HG02885 (cell line): ENCODE data around the gene SMARCA4.
"Not testable (repeated sequence)": the region's sequence is repeated elsewhere in the genome, so short reads cannot be mapped to it uniquely, and the experiment has no call there.

Experiments
- ATAC-seq: cut with Tn5 transposase; IDR thresholded peaks from one replicate; pipeline ENCODE4 v1.9.1; 2021; ENCODE audit warnings: mild to moderate bottlenecking; ENCODE audit not compliant: unreplicated experiment, poor library complexity

Gene SMARCA4

DNA sequence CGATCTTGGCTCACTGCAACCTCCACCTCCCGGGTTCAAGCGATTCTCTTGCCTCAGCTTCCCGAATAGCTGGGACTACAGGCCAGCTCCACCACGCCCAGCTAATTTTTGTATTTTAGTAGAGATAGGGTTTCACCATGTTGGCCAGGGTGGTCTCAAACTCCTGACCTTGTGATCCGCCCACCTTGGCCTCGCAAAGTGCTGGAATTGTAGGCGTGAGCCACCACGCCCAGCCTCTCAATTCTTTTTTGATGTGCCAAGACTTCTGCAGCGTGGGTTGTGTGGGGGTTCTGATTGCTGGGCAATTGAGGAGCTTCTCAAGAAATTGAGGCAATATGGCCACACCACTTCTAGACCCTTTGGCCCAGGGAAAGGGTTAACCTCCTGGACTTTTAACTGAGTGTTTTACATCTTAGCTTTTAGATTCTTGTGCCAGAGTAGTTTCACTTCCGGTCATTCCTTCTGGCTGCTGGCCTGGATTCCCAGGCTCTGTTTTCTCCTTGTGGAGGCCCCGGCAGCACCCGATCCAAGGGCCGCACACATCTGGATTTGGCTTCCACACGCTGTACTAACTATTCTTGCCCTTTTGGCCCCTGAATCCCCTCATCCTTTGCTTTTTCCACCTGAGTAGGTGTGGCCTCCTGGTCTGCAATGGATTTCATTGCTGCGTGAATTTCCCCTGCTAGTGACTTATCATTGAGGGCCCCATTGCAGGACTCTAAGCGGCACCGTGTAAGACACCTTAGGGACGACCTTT is 14.7 kb downstream of the SMARCA4 start:
- ATAC-seq: no peak

DNA sequence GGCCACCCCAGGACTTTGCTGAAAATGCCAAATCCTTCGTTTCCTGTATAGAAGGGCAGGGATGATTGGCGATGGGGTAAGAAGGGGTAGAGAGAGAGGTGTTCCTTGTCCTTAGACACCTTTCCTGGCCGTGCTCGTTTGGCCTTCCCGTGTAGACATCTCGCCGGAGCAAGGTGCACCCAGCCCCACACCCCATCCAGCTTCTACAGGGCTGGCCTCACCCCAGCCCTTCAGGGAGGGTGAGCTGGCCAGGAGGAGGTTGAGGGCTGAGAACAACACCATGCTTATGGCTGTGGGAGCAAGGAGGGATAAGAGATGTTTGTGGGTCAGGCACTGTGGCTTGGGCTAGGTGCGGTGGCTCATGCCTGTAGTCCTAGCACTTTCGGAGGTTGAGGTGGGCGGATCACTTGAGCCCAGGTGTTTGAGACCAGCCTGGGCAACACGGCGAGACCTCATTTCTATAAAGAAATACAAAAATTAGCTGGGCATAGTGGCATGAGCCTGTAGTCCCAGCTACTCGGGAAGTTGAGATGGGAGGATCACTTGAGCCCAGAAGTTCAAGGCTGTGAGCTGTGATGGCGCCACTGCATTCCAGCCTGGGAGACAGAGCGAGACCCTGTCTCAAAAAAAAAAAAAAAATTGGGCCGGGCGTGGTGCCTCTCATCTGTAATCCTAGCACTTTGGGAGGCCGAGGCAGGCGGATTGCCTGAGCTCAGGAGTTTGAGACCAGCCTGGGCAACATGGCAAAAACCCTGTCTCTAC is 15.5 kb downstream of the SMARCA4 start:
- no peak for ATAC-seq

DNA sequence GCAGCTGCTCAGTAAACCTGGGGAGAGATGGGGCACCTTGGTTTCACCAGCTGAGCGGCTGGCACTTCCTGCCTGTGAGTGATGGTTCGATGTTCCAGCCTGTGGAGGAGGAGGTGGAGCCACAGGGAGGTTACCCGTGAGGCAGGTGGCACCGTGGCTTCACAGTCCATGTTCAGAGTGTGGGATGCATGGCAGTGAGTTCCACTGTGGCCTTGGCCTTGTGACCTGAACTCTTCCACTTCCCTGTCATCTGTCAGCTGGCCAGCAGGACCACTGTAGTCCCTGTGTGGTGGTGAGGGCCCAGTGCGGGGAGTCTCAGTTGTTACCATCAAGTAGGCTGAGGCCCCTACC is 16.9 kb downstream of the SMARCA4 start:
- no peak for ATAC-seq

DNA sequence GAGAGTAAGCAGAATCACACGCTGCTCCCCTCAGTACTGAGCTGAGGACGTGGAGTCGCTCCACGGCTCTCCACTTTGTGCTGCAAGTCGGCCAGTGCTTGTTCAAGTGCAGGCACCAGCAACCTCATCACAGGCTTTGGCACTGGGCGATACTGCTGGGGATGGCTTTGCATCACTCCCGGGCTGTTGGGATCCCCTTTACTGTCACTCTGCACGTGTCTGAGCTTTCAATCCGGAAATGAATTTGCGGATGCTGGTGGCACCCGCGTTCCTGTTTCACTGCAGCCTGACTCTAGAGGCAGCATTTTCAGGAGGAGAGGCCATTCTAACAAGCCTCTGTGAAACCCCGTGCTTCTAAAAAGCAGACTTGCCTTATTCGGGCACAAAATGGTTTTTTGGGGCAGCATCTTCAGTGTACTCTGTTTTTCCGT is 19.1 kb downstream of the SMARCA4 start:
- no peak for ATAC-seq

DNA sequence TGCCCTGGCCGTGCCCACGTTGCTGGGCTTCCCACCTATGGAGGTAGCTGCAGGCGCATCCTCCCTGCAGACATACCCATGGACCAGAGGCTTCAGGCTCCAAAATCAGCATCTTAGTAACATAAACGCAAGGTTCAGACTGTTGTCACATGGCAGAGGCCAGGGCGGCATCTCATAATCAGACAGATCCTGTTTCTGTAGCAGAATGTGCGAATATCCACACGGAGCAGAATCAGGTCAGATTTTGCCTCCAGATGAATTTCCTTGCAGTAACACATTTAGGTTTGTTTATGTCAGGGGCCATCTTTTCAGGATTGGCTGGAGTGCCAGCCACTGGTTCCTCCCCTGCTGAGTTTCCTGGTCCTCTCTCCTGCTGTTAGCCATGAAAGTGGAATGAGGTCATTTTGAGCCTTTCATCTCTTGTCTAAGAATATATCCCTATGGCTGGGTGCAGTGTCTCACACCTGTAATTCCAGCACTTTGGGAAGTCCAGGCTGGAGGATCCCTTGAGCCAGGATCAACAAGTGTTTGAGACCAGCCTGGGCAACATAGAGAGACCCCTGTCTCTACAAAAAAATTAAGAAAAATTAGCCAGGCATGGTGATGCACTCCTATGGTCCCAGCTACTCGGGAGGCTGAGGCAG is 20.5 kb downstream of the SMARCA4 start:
- no peak for ATAC-seq

DNA sequence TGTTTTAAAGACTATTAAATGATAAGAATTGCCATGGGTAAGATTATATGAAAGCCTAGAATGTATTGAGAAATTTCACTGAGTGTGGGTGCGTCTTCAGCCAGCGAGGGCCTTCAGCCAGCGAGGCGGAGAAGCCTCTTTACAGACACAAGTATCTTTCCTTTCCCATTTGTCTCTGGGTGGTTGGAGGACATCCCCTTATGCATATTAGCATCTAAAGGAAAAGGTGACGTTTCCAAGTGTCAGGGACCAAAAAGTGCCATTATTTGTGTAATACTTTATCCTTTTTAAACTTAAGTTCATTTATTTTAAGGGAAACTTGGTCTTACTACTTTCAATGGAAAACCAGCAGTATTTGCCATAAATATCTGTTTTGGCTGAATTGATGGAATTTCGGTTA is 22.2 kb downstream of the SMARCA4 start:
- ATAC-seq: no peak

DNA sequence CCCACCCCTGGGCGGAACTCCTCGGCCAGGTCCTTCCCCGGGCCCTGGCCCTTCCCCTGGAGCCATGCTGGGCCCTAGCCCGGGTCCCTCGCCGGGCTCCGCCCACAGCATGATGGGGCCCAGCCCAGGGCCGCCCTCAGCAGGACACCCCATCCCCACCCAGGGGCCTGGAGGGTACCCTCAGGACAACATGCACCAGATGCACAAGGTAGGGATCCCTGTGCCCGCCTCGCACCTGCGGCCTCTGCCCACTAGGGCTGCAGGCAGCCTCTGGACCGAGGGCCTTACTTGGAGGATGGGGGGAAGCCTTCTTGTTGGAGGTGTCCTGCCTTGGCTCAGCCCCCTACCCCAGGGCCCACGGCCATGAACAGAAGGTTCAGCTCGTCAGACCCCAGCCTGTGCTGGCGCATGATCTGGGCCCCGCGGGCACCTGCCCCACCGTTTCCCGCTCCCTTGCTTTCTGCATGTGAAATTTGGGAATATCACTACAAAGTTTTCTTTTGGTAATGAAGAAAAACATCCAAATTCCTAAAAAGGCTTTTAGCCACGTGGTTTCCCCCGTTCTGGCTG is 23.4 kb downstream of the SMARCA4 start:
- no peak for ATAC-seq

DNA sequence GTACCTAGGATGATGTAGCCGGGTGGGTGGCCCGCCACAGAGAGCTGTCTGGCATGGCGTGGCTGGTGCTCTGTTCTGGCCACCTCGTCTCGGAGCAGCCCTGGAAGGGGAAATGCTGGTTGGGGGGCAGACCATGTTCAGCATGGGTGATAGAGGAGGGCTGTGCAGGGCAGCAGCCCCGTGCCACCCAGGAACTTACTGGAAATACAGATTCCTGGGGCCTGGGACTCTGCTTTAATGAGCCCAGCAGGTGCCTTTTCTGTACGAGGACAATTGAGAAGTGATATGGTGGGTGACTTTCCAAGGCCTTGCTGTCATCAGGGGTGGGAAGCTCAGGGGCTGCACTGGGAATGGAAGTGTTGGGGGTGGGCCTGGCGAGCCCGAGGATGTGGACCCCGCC is 24.7 kb downstream of the SMARCA4 start:
- ATAC-seq: no peak

DNA sequence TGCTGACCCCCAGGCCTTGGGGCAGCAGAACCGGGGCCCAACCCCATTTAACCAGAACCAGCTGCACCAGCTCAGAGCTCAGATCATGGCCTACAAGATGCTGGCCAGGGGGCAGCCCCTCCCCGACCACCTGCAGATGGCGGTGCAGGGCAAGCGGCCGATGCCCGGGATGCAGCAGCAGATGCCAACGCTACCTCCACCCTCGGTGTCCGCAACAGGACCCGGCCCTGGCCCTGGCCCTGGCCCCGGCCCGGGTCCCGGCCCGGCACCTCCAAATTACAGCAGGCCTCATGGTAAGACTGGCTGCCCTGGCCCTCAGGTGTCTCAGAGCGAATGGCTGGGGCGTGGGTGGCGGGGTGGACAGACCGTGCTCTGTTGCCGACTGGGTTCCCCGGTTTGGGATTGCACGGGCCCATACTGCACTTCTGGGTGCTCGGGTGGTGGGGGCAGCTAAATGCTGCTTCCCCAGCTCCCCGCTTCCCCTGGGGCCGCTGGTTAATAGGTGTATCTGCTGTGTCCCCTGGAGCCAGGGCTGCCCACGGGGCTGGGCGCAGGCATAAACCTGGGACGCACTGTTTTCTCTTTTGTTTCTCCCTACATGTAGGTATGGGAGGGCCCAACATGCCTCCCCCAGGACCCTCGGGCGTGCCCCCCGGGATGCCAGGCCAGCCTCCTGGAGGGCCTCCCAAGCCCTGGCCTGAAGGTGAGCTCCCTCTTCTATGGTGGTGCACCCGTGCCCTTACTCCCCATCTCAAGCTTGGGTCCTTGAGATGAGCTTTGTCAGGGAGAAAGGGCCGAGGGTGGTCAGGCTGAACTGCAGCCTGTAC is 25.7 kb downstream of the SMARCA4 start:
- no peak for ATAC-seq

DNA sequence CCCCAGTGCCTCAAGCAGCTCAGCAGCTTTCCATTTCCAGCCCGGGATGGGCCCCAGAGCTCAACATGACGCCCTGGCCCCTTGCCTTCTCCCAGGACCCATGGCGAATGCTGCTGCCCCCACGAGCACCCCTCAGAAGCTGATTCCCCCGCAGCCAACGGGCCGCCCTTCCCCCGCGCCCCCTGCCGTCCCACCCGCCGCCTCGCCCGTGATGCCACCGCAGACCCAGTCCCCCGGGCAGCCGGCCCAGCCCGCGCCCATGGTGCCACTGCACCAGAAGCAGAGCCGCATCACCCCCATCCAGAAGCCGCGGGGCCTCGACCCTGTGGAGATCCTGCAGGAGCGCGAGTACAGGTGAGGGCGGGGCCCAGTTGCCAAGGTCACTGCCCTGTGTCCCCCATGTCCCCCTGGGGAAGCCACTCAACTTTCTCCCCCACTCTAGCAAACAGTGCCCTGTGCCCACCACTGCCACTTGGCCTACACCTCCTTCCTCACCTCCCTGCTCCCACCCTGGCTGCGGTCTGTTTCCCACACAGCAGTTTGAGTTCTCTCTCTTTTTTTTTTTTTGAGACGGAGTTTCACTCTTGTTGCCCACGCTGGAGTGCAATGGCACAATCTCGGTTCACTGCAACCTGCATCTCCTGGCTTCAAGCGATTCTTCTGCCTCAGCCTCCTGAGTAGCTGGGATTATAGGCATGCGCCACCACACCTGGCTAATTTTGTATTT is 26.9 kb downstream of the SMARCA4 start:
- ATAC-seq: no peak

DNA sequence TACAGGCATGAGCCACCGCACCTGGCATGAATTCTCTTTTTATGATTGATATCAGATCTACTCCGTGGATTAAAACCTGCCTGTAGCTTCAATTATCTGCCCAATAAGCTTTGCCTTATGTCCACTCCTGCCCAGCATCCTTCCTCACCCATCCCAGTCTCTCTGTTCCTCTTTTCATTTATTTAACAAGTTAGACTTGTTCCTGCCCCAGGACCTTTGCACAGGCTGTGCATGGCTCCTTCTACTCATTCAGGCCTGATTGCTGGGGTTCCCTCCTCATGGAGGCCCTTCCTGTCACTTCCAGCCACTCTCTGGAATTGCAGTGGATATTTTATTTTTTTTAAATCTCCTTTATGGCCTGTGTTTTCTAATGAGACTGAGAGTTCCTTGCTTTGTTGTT is 27.6 kb downstream of the SMARCA4 start:
- no peak for ATAC-seq

DNA sequence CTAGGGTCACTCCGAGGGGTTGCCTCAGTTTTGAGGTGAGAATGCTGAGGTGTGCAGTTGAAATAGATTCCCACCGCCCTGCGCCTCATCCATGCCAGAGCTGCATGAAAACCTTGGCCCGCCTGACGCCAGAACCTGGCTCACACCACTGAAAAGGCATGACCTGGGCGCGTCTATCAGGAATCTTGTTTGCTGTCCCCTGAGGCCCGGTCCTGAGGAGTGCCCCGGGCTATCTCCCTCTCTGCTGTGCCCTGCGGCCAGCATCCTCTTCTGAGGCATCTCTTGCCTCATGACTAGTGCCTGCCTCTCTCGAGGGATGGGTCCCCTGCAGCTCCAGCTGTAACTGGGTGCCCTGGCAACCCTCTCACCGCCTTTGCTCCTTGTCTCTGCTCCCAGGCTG is 28.1 kb downstream of the SMARCA4 start:
- no peak for ATAC-seq

DNA sequence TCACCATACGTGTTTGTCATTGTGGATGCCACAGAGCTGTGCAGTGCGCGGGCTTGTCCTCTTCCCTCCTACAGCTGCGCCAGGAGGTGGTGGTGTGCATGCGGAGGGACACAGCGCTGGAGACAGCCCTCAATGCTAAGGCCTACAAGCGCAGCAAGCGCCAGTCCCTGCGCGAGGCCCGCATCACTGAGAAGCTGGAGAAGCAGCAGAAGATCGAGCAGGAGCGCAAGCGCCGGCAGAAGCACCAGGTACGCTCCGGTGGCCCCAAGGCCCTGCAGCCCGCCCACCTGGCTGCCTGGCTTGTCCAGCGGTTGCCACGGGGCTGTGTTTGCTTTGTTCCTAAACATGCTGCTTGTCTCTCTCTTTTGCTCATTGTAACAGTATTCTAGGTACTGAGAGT is 30.2 kb downstream of the SMARCA4 start:
- ATAC-seq: no peak

DNA sequence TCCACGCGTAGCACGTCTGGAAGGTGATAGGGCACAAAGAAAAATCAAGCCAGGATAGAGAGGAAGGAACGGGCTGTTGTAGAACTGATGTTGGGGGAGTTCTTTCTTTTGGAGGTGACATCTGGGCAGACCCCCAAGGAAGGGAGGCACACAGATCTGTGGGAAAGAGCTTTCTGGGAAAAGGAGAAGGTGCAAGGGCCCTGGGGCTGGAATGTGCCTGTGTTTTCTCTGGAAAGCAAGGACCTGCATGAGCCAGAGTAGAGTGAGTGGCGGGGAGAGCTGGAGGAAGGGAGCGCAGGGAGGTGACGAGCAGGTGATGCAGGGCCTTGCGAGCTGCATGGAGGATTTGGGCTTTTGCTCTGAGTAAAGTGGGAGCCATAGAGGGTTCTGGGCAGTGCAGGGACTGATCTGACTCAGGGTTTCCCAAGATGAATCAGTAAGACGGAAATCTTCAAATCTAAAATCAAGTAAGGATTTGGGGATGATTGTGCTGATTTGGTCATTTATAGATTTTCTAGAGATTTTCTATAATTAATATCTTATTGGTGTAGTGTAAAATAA is 30.8 kb downstream of the SMARCA4 start:
- ATAC-seq: no peak

DNA sequence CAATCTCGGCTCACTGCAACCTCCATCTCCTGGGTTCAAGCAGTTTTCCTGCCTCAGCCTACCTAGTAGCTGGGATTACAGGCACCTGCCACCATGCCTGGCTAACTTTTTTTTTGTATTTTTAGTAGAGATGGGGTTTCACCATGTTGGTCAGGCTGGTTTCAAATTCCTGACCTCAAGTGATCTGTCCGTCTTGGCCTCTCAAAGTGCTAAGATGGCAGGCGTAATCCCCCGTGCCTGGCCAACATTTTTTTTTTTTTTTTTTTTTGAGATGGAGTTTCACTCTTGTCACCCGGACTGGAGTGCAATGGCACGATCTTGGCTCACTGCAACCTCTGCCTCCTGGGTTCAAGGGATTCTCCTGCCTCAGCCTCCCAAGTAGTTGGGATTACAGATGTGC is 31.3 kb downstream of the SMARCA4 start:
- not testable (repeated sequence) for ATAC-seq

DNA sequence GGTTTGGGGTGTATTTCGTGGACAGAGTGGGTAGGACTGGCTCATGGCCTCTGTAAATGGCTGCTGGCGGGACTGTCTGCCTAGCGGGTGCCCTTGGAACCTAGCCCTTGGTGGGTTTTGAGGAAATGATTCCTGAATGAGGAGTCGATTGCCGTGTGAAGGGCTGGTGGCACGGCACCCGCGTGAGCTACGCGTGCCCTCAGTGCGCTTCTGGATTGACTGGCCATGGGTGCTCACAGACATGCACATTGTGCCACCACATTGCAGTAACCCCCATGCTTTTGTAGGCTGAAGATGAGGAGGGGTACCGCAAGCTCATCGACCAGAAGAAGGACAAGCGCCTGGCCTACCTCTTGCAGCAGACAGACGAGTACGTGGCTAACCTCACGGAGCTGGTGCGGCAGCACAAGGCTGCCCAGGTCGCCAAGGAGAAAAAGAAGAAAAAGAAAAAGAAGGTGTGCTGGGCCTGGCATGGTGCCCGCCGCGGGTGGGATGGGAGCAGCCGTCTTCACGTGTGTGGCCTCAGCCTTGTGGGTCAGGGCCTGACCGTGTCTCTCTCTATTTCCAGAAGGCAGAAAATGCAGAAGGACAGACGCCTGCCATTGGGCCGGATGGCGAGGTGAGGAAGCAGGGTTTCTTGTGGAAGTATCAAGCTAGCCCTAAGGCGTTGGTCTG is 35.2 kb downstream of the SMARCA4 start:
- no peak for ATAC-seq

DNA sequence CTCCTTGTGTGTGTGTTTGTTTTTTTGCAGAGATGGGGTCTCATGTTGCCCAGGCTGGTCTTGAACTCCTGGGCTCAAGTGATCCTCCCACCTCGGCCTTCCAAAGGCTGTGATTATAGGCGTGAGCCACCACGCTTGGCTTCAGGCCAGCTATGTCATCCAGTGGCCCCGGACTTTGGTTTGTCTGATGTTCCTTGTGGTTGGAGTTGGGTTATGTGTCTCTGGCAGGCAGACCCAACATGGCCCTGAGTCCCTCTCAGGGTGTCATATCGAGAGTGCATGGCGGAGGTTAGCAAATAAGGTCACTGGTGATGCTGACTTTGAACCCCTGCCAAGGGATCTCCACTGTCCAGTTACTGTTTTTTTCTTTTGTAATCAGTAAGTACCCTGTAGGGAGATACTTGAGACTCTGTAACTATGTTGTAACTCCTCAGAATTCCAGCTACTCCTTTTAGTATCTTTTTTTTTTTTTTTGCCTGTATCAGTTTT is 37.3 kb downstream of the SMARCA4 start:
- ATAC-seq: no peak

DNA sequence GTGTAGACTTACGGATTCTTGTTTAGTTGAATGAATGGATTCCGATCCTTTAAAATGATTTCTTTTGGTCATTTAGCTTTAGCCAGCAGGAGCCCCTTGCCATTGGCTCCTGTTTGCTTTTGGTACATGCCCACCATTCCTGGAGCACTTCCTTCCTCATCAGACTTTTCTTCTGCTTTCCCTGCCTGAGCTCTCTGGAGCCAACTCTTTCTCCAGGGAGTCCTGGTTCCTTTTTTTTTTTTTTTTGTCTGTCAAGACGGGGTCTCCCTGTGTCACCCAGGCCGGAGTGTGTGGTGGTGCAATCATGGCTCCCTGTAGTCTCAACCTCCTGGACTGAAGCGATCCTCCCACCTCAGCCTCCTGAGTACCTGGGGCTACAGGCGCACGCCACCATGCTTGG is 37.8 kb downstream of the SMARCA4 start:
- ATAC-seq: no peak

DNA sequence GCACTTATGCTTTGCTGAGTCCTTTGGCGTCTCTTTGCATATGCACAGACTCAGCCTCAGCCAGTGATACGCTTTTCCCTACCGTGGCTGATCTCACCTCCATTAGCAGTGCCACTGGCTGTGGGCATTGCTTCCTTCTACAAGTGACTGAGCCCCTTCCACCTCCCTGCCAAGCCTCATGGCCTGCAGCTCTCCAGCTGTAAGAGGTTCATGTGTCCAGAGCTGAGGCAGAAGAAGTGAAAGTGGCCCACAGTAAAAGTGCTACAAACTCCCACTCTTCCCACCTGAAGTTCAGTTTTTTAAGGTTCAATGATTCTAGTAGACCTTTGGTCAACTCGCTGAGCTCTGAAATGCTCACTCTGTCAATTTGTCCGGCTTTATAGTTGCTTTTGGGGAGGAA is 44.7 kb downstream of the SMARCA4 start:
- ATAC-seq: no peak
